Measurements from ENCODE around the gene MAP3K7CL. TPM values are rescaled to one million over a fixed set of nuclear protein-coding genes. Genes with fewer than 3 reads are reported as not detected.

The MAP3K7CL gene
- polyA plus RNA-seq, 3 donors from 2014 or later, result 9.2 to 18.8 (median 12.5) TPM

DNA sequence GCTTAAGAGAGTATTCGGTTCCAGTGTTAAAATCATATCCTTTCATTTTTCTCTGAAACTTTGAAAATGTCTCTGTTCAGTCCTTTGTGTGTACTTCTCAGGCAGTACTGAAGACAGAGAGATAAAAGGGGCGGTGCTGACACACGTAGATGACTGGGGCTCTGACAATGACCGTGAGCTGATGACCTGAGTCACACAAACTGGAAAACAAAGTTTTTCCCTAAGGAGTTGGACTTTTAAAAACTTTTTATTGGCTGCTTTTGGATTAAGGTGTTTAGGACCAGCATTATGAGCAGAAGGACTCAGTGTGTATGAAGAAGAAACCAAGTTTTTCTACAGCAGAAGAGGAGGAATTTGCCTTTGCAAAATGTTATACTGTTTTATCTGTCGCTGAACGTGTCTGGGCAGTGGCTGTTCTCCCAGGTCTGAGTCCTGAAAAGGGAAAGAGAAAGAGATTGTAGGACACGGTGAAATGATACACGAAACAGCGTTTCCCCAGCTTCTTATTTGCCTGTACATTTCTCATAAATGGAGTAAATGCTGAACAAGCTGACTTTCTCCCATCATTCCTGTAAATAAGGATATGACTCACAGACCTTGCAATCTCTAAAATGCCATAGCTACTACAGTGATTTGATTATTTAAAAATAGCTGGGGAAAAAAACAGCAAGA lies 51.5 kb downstream of the MAP3K7CL start:
- H3K36me3 Mint-ChIP-seq, result peaks cover 0 to 6% (median 0%) of the 10 kb centered on the region in 3 donors
- no peak overlapping the region for H3K27ac Mint-ChIP-seq
- H3K27me3 Mint-ChIP-seq (ENCODE audit: low read depth in 3 of 3), result peaks cover 0 to 2% (median 0%) of the 10 kb centered on the region in 3 donors
- DNase-seq, result no peak
- H3K4me1 Mint-ChIP-seq, result no peaks in the 10 kb centered on the region
- no peak overlapping the region for H3K4me3 Mint-ChIP-seq
- no peaks in the 10 kb centered on the region for H3K9me3 Mint-ChIP-seq

DNA sequence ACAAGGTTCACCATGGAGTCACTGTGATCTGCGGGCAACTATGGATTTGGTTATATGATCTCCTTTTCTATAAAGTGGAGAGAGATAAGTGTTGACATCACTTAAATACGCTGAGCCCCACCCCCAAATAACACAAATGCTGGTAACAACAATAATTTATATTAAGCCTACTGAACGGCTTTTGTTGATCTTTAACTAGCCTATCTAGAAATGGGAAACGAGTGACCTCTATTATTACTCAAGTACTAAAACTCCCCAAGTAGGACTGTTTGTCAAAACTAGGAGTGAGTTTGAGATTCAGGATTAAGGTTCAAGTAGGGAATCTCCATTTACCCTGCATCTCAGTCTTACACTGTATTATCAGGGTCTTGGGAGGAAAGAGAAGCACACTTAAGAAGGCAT lies 52.2 kb downstream of the MAP3K7CL start:
- Mint-ChIP-seq H3K4me1 (no peaks in the 10 kb centered on the region), H3K27ac (peak overlapping the region in 1 of 6 donors; percentile 1), H3K27me3 (ENCODE audit: low read depth in 3 of 3) (peaks cover 0 to 2% (median 0%) of the 10 kb centered on the region in 3 donors), H3K9me3 (no peaks in the 10 kb centered on the region), H3K4me3 (no peak overlapping the region), H3K36me3 (peaks cover 0 to 6% (median 0%) of the 10 kb centered on the region in 3 donors)
- DNase-seq, result no peak

DNA sequence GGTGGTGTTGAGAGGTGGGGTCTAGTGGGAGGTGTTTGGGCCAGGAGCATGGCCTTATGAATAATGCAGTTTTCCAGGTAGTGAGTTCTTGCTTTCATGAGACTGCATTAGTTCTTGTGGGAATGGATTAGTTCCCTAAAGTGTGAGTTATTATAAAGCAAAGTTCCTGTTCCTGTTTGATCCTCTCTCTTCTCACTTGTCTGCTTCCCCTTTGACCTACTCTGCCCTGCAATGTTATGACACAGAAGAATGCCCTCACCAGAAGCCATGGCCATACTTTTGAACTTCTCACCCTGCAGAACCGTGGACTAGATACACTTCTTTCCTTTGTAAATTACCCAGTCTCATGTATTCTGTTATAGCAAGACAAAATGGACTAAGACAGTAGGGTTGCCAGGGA lies 53.6 kb downstream of the MAP3K7CL start:
- Mint-ChIP-seq H3K4me1 (no peaks in the 10 kb centered on the region), H3K9me3 (no peaks in the 10 kb centered on the region), H3K4me3 (no peak overlapping the region), H3K27me3 (ENCODE audit: low read depth in 3 of 3) (peaks cover 0 to 2% (median 0%) of the 10 kb centered on the region in 3 donors), H3K27ac (no peak overlapping the region), H3K36me3 (peaks cover 0 to 3% (median 0%) of the 10 kb centered on the region in 3 donors)
- DNase-seq, result no peak

DNA sequence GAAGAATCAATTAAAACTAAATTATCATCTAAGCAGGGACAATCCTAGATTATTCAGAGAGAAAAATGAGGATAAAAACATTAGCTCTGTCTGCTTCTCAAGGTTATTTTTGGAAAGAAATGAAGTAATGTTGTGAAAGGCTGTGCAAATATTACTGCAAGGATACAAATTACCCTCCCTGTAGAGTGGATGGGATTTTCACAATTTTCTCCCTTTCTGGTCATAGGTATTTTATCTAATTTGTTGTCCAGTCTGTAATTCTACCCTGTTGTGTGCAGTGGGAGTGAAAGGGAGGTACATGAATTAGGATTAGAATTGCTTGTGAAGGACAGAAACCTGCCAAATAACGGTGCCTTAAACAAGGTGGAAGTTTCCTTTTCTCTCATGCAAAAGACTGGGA lies 54.7 kb downstream of the MAP3K7CL start:
- peaks cover under 1 to 2% of the 10 kb centered on the region in 2 donors for H3K4me1 Mint-ChIP-seq
- H3K27ac Mint-ChIP-seq, result no peak overlapping the region
- no peak overlapping the region for H3K4me3 Mint-ChIP-seq
- H3K36me3 Mint-ChIP-seq, result peaks cover 0 to 3% (median 0%) of the 10 kb centered on the region in 3 donors
- no peaks in the 10 kb centered on the region for H3K9me3 Mint-ChIP-seq
- no peak for DNase-seq
- H3K27me3 Mint-ChIP-seq (ENCODE audit: low read depth in 3 of 3), result peaks cover 0 to 2% (median 0%) of the 10 kb centered on the region in 3 donors

DNA sequence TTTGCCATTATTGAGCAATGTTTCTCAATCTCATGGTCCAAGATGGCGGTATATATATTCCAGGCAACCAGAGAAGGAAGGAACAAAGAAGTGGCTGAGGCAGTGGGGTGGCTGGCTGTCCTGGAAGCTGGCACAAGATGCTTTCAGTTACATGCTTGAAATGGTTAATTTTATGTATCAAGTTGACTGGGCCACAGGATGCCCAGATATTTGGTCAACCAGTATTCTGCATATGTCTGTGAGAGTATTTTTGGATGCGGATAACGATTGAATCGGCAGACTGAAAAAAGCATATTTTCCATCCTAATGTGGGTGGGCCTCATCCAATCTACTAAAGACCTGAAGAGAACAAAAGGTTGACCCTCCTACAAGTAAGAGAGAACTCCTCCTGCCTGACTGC lies 55.2 kb downstream of the MAP3K7CL start:
- Mint-ChIP-seq H3K4me1 (peaks cover 5 to 6% of the 10 kb centered on the region in 2 donors), H3K36me3 (peaks cover 0 to 3% (median 0%) of the 10 kb centered on the region in 3 donors), H3K9me3 (no peaks in the 10 kb centered on the region), H3K27me3 (ENCODE audit: low read depth in 3 of 3) (peaks cover 0 to 3% (median 2%) of the 10 kb centered on the region in 3 donors), H3K4me3 (no peak overlapping the region), H3K27ac (no peak overlapping the region)
- no peak for DNase-seq

DNA sequence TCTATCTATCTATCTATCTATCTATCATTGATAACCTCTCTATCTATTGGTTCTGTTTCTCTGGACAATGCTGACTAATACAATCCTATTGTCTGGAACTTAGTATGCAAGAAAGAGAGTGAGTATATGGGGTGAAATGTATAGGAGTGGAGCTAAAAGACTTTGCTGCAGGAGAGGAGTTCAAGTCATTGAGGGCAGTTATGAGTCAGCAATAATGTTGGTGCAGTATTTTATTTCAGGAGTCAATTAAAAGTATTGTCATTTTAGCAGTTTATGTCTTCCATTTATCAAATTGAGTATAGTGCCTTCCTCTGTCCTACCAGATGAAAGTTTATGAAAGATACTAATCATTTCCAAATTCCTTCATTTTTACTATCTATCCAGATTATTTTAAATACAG lies 55.8 kb downstream of the MAP3K7CL start:
- no peak overlapping the region for H3K27ac Mint-ChIP-seq
- peaks cover 0 to 3% (median 2%) of the 10 kb centered on the region in 3 donors for H3K27me3 Mint-ChIP-seq (ENCODE audit: low read depth in 3 of 3)
- H3K4me1 Mint-ChIP-seq, result peaks cover 10 to 11% of the 10 kb centered on the region in 2 donors
- peaks cover 0 to 3% (median 0%) of the 10 kb centered on the region in 3 donors for H3K36me3 Mint-ChIP-seq
- no peak overlapping the region for H3K4me3 Mint-ChIP-seq
- H3K9me3 Mint-ChIP-seq, result no peaks in the 10 kb centered on the region
- no peak for DNase-seq

DNA sequence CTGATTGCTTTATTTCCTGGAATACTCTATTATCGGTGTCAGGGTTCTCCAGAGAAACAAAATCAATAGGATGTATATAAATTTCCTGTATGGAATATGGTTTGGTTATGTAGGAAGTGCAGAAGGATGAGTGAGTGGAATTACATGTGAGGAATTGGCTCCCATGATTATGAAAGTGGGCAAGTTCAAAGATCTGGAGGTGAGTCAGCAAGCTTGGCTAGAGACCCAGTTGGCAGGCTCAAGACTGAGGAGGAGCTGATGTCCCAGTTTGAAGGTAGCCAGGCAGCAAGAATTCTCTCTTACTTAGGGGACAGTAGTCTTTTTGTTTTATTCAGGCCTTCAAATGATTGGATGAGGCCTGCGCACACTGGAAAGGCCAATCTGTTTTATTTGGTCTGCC lies 57.5 kb downstream of the MAP3K7CL start:
- H3K4me3 Mint-ChIP-seq, result no peak overlapping the region
- H3K27me3 Mint-ChIP-seq (ENCODE audit: low read depth in 3 of 3), result peaks cover 0 to 3% (median 2%) of the 10 kb centered on the region in 3 donors
- H3K9me3 Mint-ChIP-seq, result no peaks in the 10 kb centered on the region
- DNase-seq, result no peak
- no peak overlapping the region for H3K27ac Mint-ChIP-seq
- H3K36me3 Mint-ChIP-seq, result peaks cover 0 to 3% (median 0%) of the 10 kb centered on the region in 3 donors
- peaks cover 10 to 11% of the 10 kb centered on the region in 2 donors for H3K4me1 Mint-ChIP-seq

DNA sequence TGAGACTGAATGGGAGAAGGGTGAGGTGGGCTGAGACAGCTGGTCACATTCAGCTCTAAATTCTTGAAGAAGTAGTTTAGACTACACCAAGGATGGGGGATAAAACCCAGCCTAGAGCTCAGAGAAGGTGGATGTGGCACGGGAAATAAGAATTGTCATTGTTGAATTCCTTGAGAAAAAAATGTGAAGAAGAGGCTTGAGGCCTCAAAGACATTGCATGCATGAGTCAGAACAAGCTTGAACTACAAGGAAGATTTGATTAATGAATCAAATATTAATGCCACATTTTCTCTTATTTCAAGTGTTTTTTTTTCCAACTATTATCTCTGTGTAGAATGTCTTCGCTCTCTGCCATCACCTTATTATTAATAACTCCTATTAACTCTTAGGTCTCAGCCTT lies 58.9 kb downstream of the MAP3K7CL start:
- no peak for DNase-seq

DNA sequence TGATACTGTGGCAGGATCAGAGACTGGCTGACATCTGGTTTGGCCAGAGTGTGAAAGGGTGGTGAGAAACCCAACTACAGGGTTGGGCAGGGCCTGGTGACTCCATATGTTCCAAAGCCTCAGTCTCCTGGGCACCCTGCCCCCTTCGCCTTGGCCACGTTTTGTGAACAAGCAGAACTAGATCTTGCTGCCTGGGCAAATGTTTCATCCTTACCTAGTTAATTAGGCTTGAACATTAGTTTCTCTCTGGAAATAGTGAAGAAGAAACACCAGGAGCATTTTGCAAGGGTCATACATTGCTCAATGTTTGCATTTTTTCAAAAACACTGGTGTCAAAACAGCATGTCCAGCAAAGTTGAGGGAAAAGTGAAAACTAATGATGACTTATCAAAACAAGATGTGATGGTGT lies 60.5 kb downstream of the MAP3K7CL start:
- DNase-seq, result peak; percentile 5 to 12 (median 11)
- Mint-ChIP-seq H3K4me1 (peaks cover 16 to 20% of the 10 kb centered on the region in 2 donors), H3K4me3 (peak overlapping the region in 2 of 5 donors; percentile 27 to 51), H3K27me3 (ENCODE audit: low read depth in 3 of 3) (peaks cover 0 to 3% (median under 1%) of the 10 kb centered on the region in 3 donors), H3K27ac (peak overlapping the region in 2 of 6 donors; percentile 3 to 12), H3K36me3 (peaks cover 0 to 2% (median 0%) of the 10 kb centered on the region in 3 donors), H3K9me3 (no peaks in the 10 kb centered on the region)

More for the DNA sequence above, 58.9 kb downstream of the MAP3K7CL start:
- Mint-ChIP-seq H3K4me1 (peaks cover 10 to 11% of the 10 kb centered on the region in 2 donors), H3K27me3 (ENCODE audit: low read depth in 3 of 3) (peaks cover 0 to 3% (median 2%) of the 10 kb centered on the region in 3 donors), H3K4me3 (no peak overlapping the region), H3K27ac (no peak overlapping the region), H3K9me3 (no peaks in the 10 kb centered on the region), H3K36me3 (peaks cover 0 to 3% (median 0%) of the 10 kb centered on the region in 3 donors)

DNA sequence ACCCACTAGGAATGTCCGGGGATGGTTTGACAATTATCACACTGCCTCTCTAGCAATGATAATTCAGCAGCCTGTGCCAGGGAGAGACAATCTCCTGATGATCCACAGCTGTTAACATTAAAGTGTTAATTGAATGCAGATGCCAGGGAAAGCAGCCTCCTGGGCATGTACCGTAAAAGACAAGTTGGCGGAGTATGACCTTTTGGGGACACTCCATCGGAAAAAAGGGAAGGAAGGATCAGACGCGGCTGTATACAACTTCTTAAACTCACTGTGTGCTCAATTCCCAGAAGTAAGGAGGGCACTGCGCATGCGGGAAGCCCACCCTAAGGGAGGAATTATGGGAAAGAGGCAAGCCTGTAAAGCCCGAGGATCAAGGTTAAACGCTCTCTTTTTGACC lies 62.6 kb downstream of the MAP3K7CL start:
- no peak overlapping the region for H3K4me3 Mint-ChIP-seq
- H3K27me3 Mint-ChIP-seq (ENCODE audit: low read depth in 3 of 3), result peaks cover 0 to 5% (median 3%) of the 10 kb centered on the region in 3 donors
- peaks cover 24 to 32% of the 10 kb centered on the region in 2 donors for H3K4me1 Mint-ChIP-seq
- DNase-seq, result no peak
- H3K9me3 Mint-ChIP-seq, result peaks cover 0 to 2% (median 0%) of the 10 kb centered on the region in 6 donors
- H3K36me3 Mint-ChIP-seq, result no peaks in the 10 kb centered on the region
- no peak overlapping the region for H3K27ac Mint-ChIP-seq

DNA sequence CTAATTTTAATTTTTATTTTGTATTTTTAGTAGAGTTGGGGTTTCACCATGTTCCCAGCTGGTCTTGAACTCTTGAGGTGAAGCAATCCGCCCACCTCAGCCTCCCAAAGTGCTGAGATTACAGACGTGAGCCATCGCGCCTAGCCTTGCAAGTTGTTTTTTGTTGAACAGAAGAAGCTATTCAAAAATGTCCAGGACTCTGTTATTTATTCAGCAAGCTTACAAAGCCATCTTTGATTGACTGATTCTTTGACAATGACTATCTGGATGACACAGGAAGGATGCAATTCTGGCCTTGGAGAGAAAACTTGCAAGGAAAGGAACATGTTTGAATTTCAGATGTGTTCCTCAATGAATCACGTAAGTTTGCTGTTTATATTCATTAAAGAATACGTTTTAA lies 63.5 kb downstream of the MAP3K7CL start:
- no peak for DNase-seq
- Mint-ChIP-seq H3K9me3 (peaks cover 0 to 3% (median 1%) of the 10 kb centered on the region in 6 donors), H3K4me3 (no peak overlapping the region), H3K36me3 (no peaks in the 10 kb centered on the region), H3K4me1 (peaks cover 24 to 32% of the 10 kb centered on the region in 2 donors), H3K27ac (no peak overlapping the region), H3K27me3 (ENCODE audit: low read depth in 3 of 3) (peaks cover 0 to 5% (median 3%) of the 10 kb centered on the region in 3 donors)

DNA sequence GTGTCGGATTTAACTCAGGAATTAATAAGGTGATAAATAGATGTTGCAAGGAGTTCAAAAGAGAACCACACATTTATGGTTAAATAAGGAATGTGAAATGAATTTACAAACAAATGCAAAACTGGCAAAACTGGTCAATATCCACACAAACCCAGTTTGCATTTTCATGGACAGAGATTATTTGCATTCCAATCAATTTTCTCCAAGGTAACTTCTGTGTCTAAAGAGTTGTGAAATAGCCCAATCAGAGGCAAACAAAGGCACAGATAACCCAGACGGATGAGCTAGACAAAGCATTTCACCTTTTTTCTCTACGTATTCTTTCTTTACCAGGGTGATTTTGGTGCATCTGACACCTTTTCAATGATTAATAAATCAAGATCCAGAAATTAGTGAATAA lies 63.9 kb downstream of the MAP3K7CL start:
- H3K4me1 Mint-ChIP-seq, result peaks cover 24 to 32% of the 10 kb centered on the region in 2 donors

DNA sequence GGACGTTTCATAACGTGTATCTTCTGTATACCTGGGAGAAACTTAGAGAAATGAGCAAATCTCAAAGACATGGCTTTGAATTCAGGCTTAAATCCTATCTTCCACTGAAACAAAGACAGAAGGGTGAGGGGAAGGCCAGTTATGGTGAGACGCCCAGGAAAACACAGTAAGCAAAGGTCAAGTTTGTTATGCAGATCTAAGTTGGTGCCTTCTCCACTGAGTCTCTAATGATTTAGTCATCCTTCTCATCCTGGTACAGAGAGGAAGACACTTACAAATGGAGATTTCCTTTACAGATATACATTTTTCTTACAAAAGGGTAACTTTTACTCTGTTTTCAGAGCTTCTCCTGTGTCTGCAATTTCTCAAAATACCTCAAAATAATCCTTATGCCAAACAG lies 64.4 kb downstream of the MAP3K7CL start:
- no peak overlapping the region for H3K27ac Mint-ChIP-seq
- peaks cover 0 to 7% (median 4%) of the 10 kb centered on the region in 6 donors for H3K9me3 Mint-ChIP-seq
- no peaks in the 10 kb centered on the region for H3K36me3 Mint-ChIP-seq
- H3K4me3 Mint-ChIP-seq, result no peak overlapping the region
- H3K27me3 Mint-ChIP-seq (ENCODE audit: low read depth in 3 of 3), result peaks cover 0 to 5% (median 3%) of the 10 kb centered on the region in 3 donors
- DNase-seq, result no peak
- peaks cover 24 to 32% of the 10 kb centered on the region in 2 donors for H3K4me1 Mint-ChIP-seq

More for the DNA sequence above, 63.9 kb downstream of the MAP3K7CL start:
- peaks cover 0 to 7% (median 4%) of the 10 kb centered on the region in 6 donors for H3K9me3 Mint-ChIP-seq
- H3K4me3 Mint-ChIP-seq, result no peak overlapping the region
- peaks cover 0 to 5% (median 3%) of the 10 kb centered on the region in 3 donors for H3K27me3 Mint-ChIP-seq (ENCODE audit: low read depth in 3 of 3)
- H3K27ac Mint-ChIP-seq, result no peak overlapping the region
- H3K36me3 Mint-ChIP-seq, result no peaks in the 10 kb centered on the region
- no peak for DNase-seq

DNA sequence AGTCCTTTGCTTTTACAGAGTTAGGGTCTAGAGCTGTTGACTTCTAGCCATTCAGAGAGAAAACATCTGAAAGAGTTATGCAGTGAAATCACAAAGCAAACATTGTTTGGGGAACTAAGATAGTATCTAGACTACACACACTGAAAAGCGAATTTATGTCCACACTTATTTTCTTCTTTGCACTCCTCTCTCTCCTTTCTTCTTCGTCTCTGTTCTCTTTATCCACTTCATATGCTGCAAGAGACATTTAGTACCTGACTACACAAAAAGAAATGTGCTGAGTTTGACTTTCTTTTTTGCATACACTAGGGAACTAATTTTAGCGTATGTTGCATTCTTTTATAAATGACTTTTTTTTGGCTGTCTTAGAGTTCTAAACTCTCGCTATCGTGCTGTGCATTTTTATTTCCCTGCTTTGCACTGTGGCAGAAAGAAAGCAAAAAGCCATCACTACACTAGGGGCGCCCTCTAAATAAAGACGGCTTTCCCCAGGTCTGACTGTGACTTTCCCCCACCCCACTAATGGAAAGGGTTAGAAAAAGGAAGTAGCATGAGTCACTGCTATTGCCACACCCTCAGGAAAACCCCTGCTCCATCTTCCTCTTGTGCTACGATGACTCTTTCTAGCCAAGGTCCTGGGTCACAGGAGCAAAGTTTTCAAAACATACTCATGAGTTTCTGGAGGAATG lies 65.7 kb downstream of the MAP3K7CL start:
- Mint-ChIP-seq H3K36me3 (peaks cover 0 to 5% (median 3%) of the 10 kb centered on the region in 3 donors), H3K27me3 (ENCODE audit: low read depth in 3 of 3) (peaks cover 0 to 5% (median 0%) of the 10 kb centered on the region in 3 donors), H3K4me3 (peak overlapping the region; percentile 51 to 78 (median 63)), H3K4me1 (peaks cover 14 to 22% of the 10 kb centered on the region in 2 donors), H3K27ac (peak overlapping the region in 3 of 6 donors; percentile 41 to 71 (median 46)), H3K9me3 (peaks cover 3 to 11% (median 11%) of the 10 kb centered on the region in 6 donors)
- DNase-seq, result peak in 2 of 3 donors; percentile 8 to 16

Data from immature natural killer cell (primary cell).